Dedifferentiated amniotic fluid mesenchymal stem cell (primary cell): ENCODE measurements around the gene ZFP3.
"Not testable (repeated sequence)": the region's sequence is repeated elsewhere in the genome, so short reads cannot be mapped to it uniquely, and the experiment has no call there.

Experiments used
- DNase-seq: peaks from one replicate; pipeline ENCODE4 v3.0.0-alpha.2; 2016; ENCODE audit errors: extremely low spot score

ZFP3 gene

DNA sequence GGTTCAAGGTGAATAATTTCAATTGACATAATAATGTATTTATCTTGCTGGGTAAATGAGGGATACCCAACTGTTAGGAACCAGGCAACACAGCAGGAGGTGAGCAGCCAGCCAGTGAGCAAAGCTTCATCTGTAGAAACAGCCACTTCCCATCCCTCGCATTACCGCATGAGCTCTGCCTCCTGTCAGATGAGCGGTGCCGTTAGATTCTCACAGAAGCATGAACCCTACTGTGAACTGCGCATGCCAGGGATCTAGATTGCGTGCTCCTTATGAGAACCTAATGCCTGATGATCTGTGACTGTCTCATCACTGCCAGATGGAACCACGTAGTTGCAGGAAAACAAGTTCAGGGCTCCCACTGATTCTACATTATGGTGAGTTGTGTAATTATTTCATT is 46.6 kb downstream of the ZFP3 start:
- not testable (repeated sequence) for DNase-seq

DNA sequence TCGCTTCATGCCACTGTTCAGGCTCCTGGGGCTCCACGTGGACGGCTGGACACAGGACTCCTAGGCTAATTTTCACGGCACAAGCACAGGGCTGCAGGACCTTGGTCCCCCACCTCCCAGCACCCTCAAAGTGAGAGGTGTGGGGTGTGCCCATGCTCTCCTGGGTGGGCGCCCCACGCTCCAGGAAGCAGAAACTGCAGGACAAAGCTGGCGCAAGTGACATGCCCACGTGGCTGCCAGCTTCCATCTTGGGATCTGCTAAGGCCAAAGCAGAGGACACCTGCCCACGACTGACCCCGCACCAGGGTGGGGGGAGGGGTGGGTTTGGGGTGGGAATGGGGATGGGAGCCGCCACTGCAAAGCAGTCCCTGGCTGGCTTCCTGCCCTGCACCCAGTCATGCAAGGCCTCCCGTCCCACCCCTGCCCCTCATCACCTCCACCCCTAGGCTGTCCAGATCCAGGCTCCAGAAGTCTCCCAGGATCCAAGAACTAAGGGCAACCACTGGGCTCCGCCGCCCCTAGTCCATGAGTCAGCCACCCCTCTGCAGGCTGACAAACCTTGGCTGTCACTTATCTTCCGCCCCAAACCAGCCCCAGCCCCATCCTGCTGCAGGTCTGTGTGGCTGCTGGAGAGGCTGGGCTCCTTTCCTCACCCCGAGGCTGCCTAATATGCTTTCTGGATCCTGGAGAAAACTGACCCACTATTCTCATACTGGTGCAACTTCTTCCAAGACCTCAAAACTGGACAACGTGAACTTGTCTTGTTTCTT is 48.6 kb downstream of the ZFP3 start:
- no peak for DNase-seq

DNA sequence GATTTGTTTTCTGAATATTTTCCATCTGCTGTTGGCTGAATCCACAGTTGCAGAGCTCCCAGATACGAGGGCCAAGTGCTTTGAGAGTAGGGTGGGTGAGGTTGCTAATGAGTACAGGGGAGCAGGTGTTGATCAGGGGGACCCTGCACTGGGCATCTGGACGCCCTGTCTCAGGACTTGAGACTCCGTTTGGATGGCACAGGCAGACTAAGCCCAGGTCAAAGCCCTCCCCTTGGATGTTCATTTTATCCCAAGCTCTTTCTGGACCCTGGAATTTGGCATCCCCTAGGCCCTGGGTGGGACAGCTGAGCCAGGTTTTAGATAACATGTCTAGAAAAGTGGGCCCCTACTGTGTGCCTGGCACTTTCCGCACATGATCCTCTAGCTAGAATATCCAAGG is 49.6 kb downstream of the ZFP3 start:
- DNase-seq, result no peak

DNA sequence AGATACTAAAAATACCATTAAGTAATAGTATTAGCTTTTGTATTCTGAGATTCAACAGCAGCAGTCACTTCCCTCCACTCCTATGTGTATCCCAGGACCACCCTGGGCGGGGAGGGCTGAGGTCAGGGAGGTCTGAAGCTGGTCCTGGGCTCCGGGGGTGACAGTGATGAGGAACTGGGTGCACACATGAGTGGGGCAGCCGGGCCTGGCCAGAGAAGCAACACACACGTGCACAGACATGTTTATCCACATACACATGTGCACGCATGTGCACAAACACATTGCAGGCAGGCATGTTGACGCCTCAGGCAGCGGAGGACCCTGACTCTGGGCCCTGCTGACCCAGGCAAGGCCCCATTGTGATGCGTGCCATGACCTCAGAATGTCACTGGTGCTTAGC is 50.1 kb downstream of the ZFP3 start:
- DNase-seq, result not testable (repeated sequence)

DNA sequence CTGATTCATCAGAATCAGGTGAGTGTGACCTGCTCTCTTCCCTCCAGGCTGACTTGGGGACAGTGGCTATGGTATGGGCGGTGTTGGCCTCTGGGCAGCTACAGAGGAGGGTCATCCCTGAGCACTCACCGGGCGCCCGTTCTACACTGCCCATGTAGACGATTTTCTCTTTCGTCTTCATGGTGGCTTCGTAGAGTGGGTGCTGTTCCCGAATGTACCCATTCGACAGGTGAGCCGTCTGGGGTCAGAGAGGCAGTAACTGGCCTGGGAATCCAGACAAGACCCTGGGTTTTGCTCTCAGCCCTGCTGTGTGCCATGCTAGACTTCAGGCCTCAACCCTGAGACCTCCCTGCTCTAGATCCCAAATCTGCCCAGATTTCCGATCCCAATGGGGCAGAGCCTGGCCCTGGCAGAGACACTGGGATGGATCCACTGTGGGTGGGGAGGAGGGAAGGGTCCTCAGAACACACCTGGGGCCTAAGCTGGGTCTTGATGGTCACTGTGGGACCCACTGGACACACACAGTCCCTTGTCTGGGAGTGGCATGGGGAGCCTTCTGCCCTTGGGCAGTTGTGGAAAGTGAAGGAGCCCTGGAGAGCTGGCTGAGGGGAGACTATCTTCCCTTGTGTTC is 50.8 kb downstream of the ZFP3 start:
- DNase-seq, result no peak

DNA sequence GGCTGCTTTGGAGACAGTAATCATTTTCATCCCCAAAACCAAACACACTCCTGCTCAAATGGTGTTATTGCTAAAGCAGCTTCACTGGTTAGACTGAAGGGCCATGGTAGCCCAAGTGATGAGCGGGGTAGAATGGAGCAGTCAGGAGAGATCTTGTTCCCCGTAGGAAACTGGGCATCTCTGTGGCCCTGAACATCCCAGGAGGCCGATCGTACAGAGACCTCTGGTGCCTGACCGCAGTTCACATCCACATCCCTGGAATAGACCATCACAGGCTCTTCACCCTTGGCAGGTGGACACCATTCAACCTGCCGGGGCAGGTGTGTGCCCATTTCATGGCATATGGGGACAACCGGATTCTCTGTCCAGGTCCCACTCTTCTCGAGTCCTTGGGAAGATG is 51.5 kb downstream of the ZFP3 start:
- not testable (repeated sequence) for DNase-seq

DNA sequence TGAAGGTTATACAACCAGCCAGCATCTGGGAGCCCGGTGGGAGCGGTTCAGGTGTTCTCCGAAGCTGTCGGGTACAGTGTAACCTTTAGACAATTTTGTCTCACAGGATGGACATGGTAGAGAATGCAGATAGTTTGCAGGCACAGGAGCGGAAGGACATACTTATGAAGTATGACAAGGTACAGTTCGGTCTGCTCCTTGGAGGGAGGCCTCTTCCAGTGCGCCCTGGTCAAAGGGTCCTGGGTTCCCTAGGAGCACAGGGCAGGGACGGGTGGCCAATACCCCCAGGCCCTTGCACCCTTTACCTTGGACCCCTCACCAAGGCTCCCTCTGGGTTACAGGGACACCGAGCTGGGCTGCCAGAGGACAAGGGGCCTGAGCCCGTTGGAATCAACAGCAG is 52.0 kb downstream of the ZFP3 start:
- DNase-seq, result not testable (repeated sequence)

DNA sequence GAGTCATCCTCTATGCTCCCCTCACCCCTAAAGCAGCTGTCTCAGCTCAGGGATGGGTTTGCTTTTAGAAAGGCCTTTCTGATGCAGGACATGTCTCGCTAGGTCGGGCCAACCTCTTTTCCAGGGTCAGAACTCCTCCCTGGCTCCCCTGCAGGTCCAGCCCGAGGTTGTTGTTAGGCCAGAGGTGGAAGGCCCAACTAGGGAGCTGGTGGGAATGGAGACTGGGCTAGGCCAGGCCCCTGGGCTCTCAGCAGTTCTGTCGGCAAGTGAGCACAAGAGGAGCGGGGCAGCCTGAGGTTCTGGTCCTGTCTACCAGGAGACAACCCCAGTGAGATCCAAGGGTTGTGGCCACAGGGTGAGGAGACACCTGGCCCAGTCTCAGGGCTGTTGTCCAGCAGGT is 52.4 kb downstream of the ZFP3 start:
- DNase-seq, result not testable (repeated sequence)

DNA sequence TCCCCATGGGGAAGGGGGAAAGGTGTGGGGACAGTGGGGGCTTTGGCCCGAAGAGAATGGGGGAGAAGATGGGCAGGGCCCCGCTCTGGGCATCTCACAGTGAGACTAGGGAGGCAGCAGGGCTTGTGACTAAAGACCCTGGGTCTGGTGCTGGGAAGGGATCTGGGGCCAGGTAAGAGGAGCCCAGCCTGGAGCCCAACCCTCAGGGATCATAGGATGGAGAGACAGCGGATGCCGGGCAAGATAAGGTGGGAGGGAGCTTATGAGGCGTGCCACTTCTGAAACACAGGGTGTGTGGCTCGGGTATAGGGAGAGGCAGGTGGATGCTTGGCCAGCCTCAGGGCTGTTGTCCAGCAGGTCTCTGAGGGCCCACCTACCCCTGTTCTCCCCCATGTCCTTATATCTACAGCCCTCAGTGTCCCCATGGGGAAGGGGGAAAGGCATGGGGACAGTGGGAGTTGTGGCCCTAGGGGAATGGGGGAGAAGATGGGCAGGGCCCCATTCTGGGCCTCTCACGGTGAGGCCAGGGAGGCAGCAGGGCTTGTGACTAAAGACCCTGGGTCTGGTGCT is 53.0 kb downstream of the ZFP3 start:
- DNase-seq, result no peak

DNA sequence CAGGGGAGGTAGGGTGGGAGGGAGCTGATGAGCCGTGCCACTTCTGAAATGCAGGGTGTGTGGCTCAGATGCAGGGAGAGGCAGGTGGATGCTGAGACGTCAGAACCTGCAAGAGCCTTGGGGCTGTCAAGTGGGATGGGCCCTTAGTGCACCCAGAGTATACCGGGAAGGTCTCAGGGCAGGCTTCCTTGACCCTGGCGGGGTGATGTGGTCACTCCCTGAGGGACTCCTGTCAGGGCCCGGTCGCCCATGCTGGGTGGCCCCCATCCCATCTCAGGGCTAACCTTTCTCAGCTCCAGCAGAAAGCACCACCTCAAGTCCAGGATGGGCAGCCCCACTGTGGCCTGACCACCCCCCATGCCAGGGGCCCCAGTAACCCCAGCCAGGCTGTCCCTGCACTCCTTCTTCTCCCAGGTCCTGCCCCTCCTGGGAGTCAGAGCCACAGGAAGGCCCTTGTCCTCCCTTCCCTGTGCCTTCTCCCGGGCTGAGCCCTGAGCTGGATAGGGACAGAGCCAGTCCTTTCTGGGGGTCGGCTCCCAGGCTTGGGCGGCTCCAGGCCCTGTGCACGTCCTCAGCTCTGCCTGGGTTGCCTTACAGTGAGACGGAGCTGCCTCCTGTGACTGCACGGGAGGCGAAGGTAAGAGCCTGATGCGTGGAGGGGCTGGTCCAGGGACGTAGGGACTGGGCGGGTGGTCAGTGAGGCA is 53.7 kb downstream of the ZFP3 start:
- DNase-seq, result not testable (repeated sequence)

DNA sequence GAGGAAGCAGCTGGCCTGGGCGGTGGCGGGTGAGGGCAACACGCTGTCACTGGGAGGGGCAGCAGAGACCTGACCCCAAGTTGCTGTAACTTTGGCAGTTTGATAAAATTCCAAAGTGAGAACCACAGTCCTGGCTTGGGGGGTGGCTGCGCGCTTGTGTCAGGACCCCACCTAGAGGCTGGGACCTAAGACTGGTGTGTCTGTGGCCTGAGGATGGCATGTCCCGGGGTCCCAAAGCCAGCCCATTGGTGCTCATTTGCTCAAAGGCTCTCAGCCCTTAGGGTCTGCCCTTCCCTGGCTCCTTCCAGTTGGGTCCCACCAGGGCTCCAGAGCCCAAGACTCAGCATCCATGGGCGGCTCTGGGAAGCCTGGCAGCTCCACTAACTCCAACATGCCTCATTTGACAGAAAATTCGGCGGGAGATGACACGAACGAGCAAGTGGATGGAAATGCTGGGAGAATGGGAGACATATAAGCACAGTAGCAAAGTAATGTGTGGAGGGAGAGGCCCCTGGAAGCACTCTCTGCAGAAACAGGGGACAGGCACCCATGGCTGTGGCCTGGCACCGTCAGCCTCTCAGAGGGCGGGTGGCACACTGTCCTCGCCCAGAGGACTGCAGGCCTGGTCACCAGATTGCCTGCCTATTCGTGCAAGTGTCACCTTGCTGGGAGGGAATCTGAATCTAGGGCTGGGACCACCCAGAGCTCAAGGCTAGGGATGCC is 54.4 kb downstream of the ZFP3 start:
- DNase-seq, result not testable (repeated sequence)

DNA sequence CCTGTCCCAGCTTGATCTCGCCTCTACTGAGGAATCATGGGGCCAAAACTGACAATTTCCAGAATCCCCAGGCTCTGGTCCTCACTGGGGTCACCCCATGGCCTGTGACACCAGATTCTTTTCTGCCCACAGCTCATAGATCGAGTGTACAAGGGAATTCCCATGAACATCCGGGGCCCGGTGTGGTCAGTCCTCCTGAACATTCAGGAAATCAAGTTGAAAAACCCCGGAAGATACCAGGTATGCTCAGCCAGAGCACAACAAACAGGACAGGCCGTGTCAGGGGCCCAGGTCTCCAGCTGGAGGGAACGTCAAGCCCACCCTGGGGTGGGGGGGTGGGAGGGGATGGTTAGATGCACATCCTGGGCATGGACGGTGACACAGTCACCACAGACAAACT is 55.0 kb downstream of the ZFP3 start:
- no peak for DNase-seq

DNA sequence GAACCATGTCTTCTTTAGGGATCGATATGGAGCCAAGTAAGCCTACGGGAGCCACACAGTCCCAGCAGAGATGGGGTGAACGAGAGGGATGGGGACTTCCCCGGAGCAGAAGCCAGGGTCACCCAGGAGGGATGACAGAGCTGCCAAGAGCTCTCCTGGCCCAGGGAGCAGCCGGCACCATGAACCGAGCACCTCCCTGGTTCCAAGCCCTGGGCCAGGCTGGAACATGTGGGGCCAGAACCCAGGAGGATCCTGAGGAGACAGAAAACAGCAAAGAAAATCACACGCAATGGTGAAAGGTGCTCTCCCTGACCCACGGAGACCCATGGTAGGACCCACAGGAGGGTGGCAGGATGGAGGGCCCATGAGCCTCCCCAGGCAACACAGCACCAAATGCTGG is 55.7 kb downstream of the ZFP3 start:
- not testable (repeated sequence) for DNase-seq

DNA sequence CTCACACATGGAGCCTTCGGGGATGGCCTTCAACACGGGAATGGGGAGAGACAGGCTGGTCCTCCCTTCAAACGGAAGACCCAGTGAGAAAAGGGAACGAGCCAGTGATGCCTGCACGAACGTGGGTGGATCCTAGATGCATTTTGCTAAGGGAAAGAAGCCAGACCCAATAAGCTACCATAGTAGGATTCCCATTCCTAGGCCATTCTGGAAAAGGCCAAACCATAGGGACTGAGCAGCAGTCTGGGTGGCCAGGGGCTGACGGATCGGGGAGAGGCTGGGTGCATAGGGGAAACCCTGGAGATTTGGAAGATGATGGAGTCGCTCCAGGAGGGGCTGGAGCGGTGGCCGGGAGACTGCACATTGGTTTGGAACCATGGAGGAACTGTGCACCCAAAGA is 56.3 kb downstream of the ZFP3 start:
- not testable (repeated sequence) for DNase-seq

DNA sequence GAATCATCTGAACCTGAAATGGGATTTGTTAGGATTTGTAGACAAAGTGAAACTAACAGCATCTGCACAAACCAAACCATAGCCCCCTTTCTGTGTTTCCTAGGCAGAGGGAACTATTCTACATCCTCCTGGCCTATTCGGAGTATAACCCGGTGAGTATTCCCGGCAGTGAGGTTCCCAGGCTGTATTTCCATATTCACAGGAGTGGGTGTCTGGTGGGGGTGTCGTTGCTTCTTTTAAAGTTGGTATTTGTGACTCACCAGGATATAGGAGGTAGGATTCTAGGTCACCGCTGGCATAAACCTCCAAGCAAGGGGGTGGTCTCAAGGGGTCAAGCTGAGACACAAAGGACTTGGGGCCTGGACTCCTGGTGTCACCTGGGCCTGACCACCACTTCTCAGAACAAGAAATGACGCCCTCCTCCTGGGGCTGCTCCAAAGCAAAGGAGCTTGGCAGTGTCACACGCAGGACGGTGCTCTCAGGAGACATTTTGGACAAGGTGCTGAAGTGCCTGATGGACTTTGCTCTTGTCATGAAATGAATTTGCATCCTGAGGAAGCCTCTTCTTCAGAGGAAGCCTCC is 57.0 kb downstream of the ZFP3 start:
- DNase-seq, result not testable (repeated sequence)

DNA sequence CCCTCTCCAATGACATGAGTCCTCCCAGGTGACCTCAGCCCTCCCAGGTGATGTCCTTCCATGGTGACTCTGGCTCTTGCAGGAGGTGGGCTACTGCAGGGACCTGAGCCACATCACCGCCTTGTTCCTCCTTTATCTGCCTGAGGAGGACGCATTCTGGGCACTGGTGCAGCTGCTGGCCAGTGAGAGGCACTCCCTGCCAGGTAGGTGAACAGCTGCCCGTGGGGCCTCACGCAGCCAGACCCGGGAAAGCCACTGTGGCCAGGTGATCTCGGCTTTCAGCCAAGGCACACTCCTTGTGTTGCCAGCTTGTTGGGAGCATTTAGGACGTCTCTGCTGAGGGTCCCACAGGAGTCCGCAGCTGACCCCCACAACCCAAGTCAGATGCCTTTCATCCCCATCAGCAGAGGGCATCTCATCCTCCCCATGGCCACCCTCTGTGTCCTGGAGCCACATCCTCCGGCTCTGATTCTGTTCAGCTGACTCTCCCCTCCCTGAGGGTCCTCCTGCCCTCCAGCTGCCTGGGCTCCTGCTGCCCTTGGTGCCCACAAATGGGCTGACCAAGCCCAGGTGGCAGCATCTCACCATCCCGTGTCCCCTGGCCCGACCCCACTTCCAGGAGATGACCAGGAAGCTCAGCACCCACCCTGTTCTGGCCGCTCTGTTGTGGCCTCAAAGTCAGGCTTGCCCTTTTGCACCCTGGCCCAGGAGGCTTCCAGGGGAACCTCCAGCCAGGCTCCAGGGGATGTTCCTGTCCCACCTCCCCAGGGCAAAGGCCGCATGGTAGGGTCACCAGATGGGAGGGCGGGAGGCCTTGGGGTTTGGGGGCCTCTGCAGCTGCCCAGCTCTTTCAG is 57.7 kb downstream of the ZFP3 start:
- DNase-seq, result no peak

DNA sequence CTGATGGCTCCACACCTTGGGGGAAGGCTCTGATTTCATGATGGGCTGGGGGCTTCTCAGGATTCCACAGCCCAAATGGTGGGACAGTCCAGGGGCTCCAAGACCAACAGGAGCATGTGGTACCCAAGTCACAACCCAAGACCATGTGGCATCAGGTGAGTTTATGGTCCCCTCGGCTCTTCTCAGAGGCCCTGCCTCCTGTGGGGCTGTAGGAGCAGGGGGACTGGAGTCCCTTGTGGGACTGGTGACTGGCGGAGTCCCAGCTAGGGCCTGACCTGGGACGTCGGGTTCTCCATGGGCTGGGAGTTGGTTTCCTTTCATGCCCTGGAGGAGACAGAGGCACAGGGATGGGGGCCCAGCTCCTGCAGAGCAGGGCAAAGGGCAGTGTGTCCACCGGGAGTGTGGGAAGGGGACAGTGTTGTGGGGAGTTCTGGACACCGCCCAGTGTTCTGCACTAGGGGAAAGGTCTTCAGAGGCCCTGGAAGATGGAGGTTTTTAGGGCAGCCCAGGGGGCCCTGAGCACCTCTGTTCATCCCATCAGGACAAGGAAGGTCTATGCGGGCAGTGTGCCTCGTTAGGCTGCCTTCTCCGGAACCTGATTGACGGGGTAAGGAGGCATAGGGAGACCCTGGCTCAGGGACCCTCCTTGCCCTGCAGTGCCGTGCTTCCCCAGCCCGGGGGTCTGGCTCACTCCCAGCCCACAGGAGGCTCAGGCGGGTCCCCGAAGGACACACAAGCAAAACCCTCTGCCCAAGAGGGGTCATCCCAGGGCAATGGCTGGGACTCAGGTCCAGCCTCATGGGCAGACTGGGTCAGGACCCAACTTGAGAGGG is 58.5 kb downstream of the ZFP3 start:
- DNase-seq, result not testable (repeated sequence)

DNA sequence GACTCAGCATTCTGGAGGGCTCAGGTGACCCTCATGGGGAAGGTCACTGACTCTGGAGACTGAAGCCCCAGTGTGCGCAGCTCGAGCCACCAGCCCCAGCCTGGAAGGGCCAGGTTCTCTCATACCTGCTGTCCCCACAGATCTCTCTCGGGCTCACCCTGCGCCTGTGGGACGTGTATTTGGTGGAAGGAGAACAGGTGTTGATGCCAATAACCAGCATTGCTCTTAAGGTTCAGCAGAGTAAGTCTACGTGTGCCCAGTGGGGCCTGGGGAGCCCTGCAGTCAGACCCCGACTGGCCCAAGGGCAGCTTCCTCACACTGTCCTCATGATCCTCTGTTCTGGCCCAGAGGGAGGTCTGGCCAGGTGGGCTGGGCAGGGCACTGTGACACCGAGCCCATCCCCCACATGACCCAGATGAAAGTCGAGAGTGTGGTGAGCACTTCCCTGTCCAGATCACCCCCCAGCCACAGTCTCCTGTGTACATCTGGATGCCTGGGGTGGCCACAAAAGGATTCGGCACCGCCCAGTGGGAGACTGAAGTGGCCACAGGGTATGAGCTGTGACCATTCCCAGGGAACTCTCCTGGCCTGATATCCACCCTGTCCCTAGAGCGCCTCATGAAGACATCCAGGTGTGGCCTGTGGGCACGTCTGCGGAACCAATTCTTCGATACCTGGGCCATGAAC is 59.4 kb downstream of the ZFP3 start:
- not testable (repeated sequence) for DNase-seq

DNA sequence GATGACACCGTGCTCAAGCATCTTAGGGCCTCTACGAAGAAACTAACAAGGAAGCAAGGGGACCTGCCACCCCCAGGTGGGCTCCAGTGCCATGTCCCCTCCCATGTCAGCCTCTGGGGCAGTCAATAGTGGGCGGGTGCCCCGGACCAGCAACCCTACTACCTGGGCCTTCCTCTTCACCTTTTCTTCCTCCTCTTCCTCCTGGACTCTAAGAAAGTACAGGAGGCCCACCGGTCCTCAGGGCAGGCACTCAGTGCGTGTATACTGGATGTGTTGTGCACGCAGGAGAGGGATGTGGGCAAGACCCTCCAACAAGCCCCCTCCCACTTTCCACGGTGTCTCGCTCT is 59.9 kb downstream of the ZFP3 start:
- not testable (repeated sequence) for DNase-seq
